ENCODE measurements around the gene ERBB4. TPM values are rescaled to one million over a fixed set of nuclear protein-coding genes. Genes with fewer than 3 reads are reported as not detected.
"Not testable (repeated sequence)": the region's sequence is repeated elsewhere in the genome, so short reads cannot be mapped to it uniquely, and the experiment has no call there.

Gene ERBB4
- total RNA-seq, 1 donor from 2014 or later: 2.6 TPM

DNA sequence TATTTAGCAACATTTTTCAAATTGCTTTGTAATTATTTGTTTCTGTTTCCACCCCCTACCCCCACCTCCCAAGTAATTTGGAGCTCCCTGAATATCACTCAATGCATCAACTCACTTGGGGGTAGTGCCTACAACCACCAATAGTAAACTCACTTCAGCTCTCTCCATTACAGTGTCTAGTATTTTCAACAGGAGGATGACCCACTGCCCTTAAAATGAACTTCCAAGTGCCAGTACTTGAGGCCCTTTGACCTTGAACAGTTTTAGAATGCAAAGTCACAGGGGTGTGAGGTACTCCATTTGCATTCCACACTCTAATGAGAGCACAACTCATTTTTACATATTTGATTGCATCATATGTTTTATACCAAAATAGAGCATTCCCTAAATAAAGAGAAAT, 523.0 kb downstream of the ERBB4 start:
- no peaks in the 10 kb centered on the region for H3K36me3 ChIP-seq (ENCODE audit: control insufficient read depth, insufficient read depth, low read length)
- TF ChIP-seq, protein P1, sequence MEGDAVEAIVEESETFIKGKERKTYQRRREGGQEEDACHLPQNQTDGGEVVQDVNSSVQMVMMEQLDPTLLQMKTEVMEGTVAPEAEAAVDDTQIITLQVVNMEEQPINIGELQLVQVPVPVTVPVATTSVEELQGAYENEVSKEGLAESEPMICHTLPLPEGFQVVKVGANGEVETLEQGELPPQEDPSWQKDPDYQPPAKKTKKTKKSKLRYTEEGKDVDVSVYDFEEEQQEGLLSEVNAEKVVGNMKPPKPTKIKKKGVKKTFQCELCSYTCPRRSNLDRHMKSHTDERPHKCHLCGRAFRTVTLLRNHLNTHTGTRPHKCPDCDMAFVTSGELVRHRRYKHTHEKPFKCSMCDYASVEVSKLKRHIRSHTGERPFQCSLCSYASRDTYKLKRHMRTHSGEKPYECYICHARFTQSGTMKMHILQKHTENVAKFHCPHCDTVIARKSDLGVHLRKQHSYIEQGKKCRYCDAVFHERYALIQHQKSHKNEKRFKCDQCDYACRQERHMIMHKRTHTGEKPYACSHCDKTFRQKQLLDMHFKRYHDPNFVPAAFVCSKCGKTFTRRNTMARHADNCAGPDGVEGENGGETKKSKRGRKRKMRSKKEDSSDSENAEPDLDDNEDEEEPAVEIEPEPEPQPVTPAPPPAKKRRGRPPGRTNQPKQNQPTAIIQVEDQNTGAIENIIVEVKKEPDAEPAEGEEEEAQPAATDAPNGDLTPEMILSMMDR (IDR thresholded peaks at IDR 0.05; ENCODE audit: insufficient read depth, low read length, poor library complexity, severe bottlenecking): no peak
- H3K27me3 ChIP-seq (ENCODE audit: control insufficient read depth, insufficient read depth, low read length): no peaks in the 10 kb centered on the region
- no peak overlapping the region for H3K4me3 ChIP-seq (ENCODE audit: low read depth, low read length)
- DNase-seq (ENCODE audit: low read depth): no peak

DNA sequence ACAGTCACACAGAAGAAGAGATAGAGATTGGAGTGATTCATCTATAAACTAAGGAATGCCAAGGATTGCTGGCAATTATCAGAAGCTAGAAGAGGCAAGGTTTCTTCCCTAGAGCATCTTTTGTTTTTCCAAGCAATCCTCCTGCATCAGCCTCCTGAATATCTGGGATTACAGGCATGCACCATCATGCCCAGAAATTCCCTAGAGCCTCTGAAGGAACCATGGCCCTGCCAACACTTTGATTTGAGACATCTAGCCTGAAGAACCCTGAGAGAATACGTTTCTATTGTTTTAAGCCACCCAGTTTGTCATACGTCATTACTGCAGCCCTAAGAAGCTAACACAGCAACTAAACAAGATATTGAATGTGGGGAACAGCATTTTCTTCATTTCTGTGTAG, 525.0 kb downstream of the ERBB4 start:
- TF ChIP-seq, protein P1 (IDR thresholded peaks at IDR 0.05; ENCODE audit: insufficient read depth, low read length, poor library complexity, severe bottlenecking): no peak
- Histone ChIP-seq H3K4me3 (ENCODE audit: low read depth, low read length) (no peak overlapping the region), H3K36me3 (ENCODE audit: control insufficient read depth, insufficient read depth, low read length) (no peaks in the 10 kb centered on the region), H3K27me3 (ENCODE audit: control insufficient read depth, insufficient read depth, low read length) (no peaks in the 10 kb centered on the region)
- DNase-seq (ENCODE audit: low read depth): no peak

DNA sequence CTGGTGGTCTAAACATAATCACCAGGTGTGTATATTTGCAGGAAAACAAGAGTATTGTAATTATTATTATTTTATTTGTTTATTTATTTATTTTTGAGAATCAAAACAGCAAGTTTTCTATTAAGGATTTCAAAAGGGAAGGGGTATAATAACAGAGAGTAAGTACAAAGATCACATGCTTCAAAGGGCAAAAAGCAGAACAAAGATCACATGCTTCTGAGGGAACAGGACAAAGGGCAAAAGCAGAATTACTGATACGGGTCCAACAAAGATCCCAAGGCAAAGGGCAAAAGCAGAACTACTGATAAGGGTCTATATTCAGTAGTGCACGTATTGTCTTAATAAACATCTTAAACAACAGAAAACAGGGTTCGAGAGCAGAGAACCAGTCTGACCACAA, 528.3 kb downstream of the ERBB4 start:
- not testable (repeated sequence) for DNase-seq (ENCODE audit: low read depth); H3K4me3 ChIP-seq (ENCODE audit: low read depth, low read length); H3K36me3 ChIP-seq (ENCODE audit: control insufficient read depth, insufficient read depth, low read length); H3K27me3 ChIP-seq (ENCODE audit: control insufficient read depth, insufficient read depth, low read length)

DNA sequence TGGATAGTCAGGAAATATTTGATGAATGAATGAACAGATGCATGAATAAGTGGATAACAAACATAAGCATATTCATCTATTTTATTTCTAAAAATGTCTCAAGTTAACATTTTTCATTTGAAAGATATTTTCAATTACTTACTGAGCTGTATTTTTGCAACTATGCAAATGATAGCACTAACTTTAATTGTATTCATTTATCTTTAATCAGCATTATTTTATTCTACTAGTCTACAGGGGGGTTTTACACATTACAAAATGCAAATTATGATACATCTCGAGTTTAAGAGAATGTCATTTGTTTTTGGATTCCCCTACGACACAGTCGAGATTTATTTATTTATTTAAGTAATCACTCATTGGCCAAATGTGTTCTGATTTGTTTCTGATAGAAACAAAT, 530.6 kb downstream of the ERBB4 start:
- H3K36me3 ChIP-seq (ENCODE audit: control insufficient read depth, insufficient read depth, low read length): no peaks in the 10 kb centered on the region
- TF ChIP-seq, protein P1 (IDR thresholded peaks at IDR 0.05; ENCODE audit: insufficient read depth, low read length, poor library complexity, severe bottlenecking): no peak

DNA sequence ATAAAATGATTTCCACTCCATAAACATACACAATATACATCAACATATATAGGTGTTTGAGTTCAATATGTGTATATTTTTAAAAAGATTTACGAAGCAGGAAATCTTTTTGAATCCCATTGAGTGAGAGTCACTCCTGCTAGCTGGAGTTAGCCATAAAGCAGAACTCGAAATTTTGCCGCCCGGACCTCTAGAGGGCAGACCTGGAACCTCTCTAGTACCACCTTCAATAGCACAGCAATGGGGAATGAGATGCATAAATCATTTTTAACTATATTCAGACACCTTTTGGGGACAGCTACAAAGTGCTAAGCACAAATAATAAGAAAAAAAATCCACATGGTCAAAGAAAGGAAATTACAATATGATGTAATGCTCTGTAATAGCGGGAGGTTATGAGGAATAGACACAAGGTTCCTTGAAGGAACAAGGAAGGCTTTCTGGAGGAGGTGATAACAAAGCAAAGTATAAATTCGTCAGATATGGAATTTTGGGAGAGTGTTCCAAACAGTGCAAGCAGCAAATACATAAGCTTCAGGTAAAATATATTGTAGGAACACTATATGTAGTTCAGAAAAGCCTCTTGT, 533.4 kb downstream of the ERBB4 start:
- Histone ChIP-seq H3K36me3 (ENCODE audit: control insufficient read depth, insufficient read depth, low read length) (no peaks in the 10 kb centered on the region), H3K27me3 (ENCODE audit: control insufficient read depth, insufficient read depth, low read length) (no peaks in the 10 kb centered on the region), H3K4me3 (ENCODE audit: low read depth, low read length) (no peak overlapping the region)
- TF ChIP-seq, protein P1 (IDR thresholded peaks at IDR 0.05; ENCODE audit: insufficient read depth, low read length, poor library complexity, severe bottlenecking): peak; percentile 74
- DNase-seq (ENCODE audit: low read depth): no peak

More for the DNA sequence above, 530.6 kb downstream of the ERBB4 start:
- Histone ChIP-seq H3K4me3 (ENCODE audit: low read depth, low read length) (no peak overlapping the region), H3K27me3 (ENCODE audit: control insufficient read depth, insufficient read depth, low read length) (no peaks in the 10 kb centered on the region)
- no peak for DNase-seq (ENCODE audit: low read depth)

DNA sequence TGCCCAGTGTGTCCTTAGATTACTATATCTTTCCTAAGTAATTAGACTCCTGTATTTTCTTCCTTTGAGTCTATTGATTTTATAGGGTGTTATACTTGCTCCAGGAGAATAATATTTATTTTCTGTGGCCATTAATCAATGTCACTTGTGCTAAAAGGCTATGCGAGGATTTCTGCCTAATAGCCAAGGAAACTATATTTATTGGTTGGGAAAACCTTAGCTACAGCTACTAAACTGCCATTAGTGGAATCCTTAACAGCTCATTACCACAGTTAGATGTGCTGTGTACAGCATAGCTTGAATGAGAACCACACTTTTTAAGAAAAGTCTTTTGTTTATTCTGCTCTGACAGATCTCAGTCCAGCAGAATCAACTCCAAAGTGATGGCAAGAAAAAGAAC, 537.3 kb downstream of the ERBB4 start:
- H3K4me3 ChIP-seq (ENCODE audit: low read depth, low read length): no peak overlapping the region
- H3K36me3 ChIP-seq (ENCODE audit: control insufficient read depth, insufficient read depth, low read length): no peaks in the 10 kb centered on the region
- H3K27me3 ChIP-seq (ENCODE audit: control insufficient read depth, insufficient read depth, low read length): no peaks in the 10 kb centered on the region
- no peak for DNase-seq (ENCODE audit: low read depth)
- TF ChIP-seq, protein P1 (IDR thresholded peaks at IDR 0.05; ENCODE audit: insufficient read depth, low read length, poor library complexity, severe bottlenecking): no peak

All from kidney epithelial cell (primary cell).